Left lung (tissue), 10 donors: ENCODE data around the gene ACACA. TPM values are rescaled to one million over a fixed set of nuclear protein-coding genes. Genes with fewer than 3 reads are reported as not detected.
A peak's percentile ranks its signal among the peaks of the same experiment; 100 is the strongest.

Source experiments
- ATAC-seq: fragments of 200-7000 bp; cut with Tn5 transposase; one replicate; pipeline ENCODE4 v1.9.1; 2020; ENCODE audit warnings: moderate library complexity
- DNase-seq, 4 donors: peaks; one replicate each; pipeline ENCODE4 v3.0.0-alpha.2; 2013 to 2020
- H3K27ac ChIP-seq, 2 donors: fragments of 200-600 bp; sonication (generic) in 1 of 2; one replicate each; pipeline versions ENCODE4 v1.5.0 to v1.8.0; 2020 to 2021
- H3K27me3 ChIP-seq, 2 donors: fragments of 200-600 bp; sonication (generic) in 1 of 2; one replicate each; pipeline versions ENCODE4 v1.5.0 to v1.8.0; 2020 to 2021
- H3K36me3 ChIP-seq, 2 donors: fragments of 200-600 bp; sonication (generic) in 1 of 2; one replicate each; pipeline versions ENCODE4 v1.5.0 to v1.8.0; 2020 to 2021
- H3K4me1 ChIP-seq, 2 donors: fragments of 200-600 bp; one replicate each; pipeline ENCODE4 v1.8.0; 2021
- H3K4me3 ChIP-seq, 2 donors: fragments of 200-600 bp; sonication (generic) in 1 of 2; one replicate each; pipeline versions ENCODE4 v1.5.0 to v1.8.0; 2020 to 2021; ENCODE audit warnings: mild to moderate bottlenecking in 1 of 2
- H3K9me3 ChIP-seq, 2 donors: fragments of 200-600 bp; sonication (generic) in 1 of 2; one replicate each; pipeline versions ENCODE4 v1.5.0 to v1.8.0; 2020 to 2021
- CTCF ChIP-seq, 2 donors: fragments of 200-600 bp; sonication (generic) in 1 of 2; IDR thresholded peaks; one replicate each; pipeline versions ENCODE4 v1.5.0 to v1.8.0; 2021; ENCODE audit warnings: antibody characterized with exemption in 2 of 2
- intact Hi-C, 2 donors: fragments of 100-400 bp; cut with DNase I; formaldehyde crosslinking; loops; one replicate each; pipeline versions ENCODE4 v1.11.2 to v1.14.2; 2022
- polyA plus RNA-seq, 6 donors: library from polyadenylated mRNA; unstranded; fragments of 120-200 nt; gene quantifications; one replicate each; pipeline ENCODE4 v1.2.1, GENCODE V29; 2013; ENCODE audit not compliant: insufficient read length in 6 of 6
- total RNA-seq, 2 donors: library from RNA; stranded (reverse); fragmentation: NEBNext Ultra II Directional; extraction: Animal tissue kit (Norgen Biotek cat#: 25700); gene quantifications; one replicate each; pipeline ENCODE4 v1.2.1, GENCODE V29; 2021
- donor health status: DM: no; HTN: yes; CAD: no.
- donor health status: DM: no; HTN: no; CAD: no.

ACACA gene
- total and polyA plus RNA-seq, 8 donors: 43.6 to 128 (median 53.3) TPM

- intact Hi-C loops: no loop called here
- H3K27me3 ChIP-seq: no peaks in the 10 kb centered on the region
- ATAC-seq (peak; percentile 71), DNase-seq (no peak)
- H3K27ac ChIP-seq: no peak overlapping the region
- H3K9me3 ChIP-seq: no peaks in the 10 kb centered on the region
- TF ChIP-seq CTCF (IDR thresholded peaks at IDR 0.05): no peak
- H3K4me1 ChIP-seq: no peaks in the 10 kb centered on the region
- peaks cover 0 to 48% of the 10 kb centered on the region in 2 donors for H3K36me3 ChIP-seq
- no peak overlapping the region for H3K4me3 ChIP-seq
Measured at GRCh38 chr17:37327341-37328090, 79.1 kb downstream of the ACACA start.

GRCh38 chr17:37322826-37323561, 83.6 kb downstream of the ACACA start:
- Histone ChIP-seq H3K9me3 (no peaks in the 10 kb centered on the region), H3K36me3 (peaks cover 0 to 39% of the 10 kb centered on the region in 2 donors), H3K4me1 (no peaks in the 10 kb centered on the region), H3K27me3 (no peaks in the 10 kb centered on the region), H3K27ac (no peak overlapping the region), H3K4me3 (no peak overlapping the region)
- no peak for TF ChIP-seq CTCF (IDR thresholded peaks at IDR 0.05)
- DNase-seq: no peak
- no peak for ATAC-seq
- intact Hi-C loops: no loop called here

GRCh38 chr17:37322106-37322505, 84.5 kb downstream of the ACACA start:
- ATAC-seq: no peak
- no peak overlapping the region for H3K27ac ChIP-seq
- no peak for DNase-seq
- no peak overlapping the region for H3K4me3 ChIP-seq
- no peak for TF ChIP-seq CTCF (IDR thresholded peaks at IDR 0.05)
- peaks cover 0 to 38% of the 10 kb centered on the region in 2 donors for H3K36me3 ChIP-seq
- H3K4me1 ChIP-seq: no peaks in the 10 kb centered on the region
- intact Hi-C loops: no loop called here
- H3K9me3 ChIP-seq: no peaks in the 10 kb centered on the region
- H3K27me3 ChIP-seq: no peaks in the 10 kb centered on the region

GRCh38 chr17:37318931-37319594, 87.6 kb downstream of the ACACA start:
- Histone ChIP-seq H3K4me1 (no peaks in the 10 kb centered on the region), H3K27me3 (no peaks in the 10 kb centered on the region), H3K27ac (no peak overlapping the region), H3K36me3 (peaks cover 0 to 25% of the 10 kb centered on the region in 2 donors), H3K4me3 (no peak overlapping the region), H3K9me3 (no peaks in the 10 kb centered on the region)
- intact Hi-C loops: no loop called here
- TF ChIP-seq CTCF (IDR thresholded peaks at IDR 0.05): no peak
- no peak for ATAC-seq
- no peak for DNase-seq

GRCh38 chr17:37317867-37318266, 88.8 kb downstream of the ACACA start:
- no peak for DNase-seq
- peaks cover 0 to 22% of the 10 kb centered on the region in 2 donors for H3K36me3 ChIP-seq
- no peak for ATAC-seq
- intact Hi-C loops: no loop called here
- TF ChIP-seq CTCF (IDR thresholded peaks at IDR 0.05): no peak
- H3K4me3 ChIP-seq: no peak overlapping the region
- H3K9me3 ChIP-seq: no peaks in the 10 kb centered on the region
- no peaks in the 10 kb centered on the region for H3K27me3 ChIP-seq
- H3K4me1 ChIP-seq: no peaks in the 10 kb centered on the region
- H3K27ac ChIP-seq: no peak overlapping the region
